HG03064 (cell line): ENCODE results near the gene DNAH3.
"Not testable (repeated sequence)": the region's sequence is repeated elsewhere in the genome, so short reads cannot be mapped to it uniquely, and the experiment has no call there.

Source experiments
- ATAC-seq: cut with Tn5 transposase; IDR thresholded peaks from one replicate; pipeline ENCODE4 v1.9.1; 2021; ENCODE audit warnings: low read depth; ENCODE audit not compliant: unreplicated experiment

Gene DNAH3

DNA sequence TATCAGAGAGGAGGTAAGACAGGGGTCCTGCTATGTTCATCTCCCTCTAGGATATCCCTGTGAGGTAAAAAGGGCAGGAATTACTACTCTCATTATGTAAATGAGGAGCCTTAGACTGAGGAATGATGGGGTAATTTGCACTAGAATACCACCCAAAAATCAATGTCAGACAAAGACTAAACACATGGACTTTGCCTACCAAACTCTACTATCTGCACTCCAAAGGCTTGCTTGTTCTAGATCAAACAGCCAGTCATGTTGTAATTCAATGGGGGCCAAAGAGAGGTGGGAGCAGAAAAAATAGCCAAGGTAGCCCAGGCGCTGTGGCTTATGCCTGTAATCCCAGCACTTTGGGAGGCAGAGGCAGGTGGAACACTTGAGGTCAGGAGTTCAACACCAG is 129.3 kb downstream of the DNAH3 start:
- no peak for ATAC-seq

DNA sequence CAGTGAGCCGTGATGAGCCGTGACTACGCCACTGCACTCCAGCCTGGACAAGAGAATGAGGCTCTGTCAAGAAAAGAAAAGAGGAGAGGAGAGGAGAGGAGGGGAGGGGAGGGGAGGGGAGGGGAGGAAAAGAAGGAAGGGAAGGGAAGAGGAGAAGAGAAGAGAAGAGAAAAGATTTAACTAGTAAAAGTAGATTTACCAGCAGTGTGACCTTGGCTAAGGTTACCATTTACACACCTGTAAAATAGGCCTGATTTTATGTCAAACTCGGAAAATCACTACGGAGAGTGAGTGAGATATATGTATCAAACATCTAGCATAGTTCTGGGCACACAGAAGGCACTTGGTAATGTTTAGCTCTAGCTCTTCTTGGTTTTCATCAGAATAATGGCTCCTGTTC is 140.8 kb downstream of the DNAH3 start:
- ATAC-seq, result no peak

- ATAC-seq, result no peak
These were observed 145.6 kb downstream of the DNAH3 start for GRCh38 chr16:21005008-21005407.

DNA sequence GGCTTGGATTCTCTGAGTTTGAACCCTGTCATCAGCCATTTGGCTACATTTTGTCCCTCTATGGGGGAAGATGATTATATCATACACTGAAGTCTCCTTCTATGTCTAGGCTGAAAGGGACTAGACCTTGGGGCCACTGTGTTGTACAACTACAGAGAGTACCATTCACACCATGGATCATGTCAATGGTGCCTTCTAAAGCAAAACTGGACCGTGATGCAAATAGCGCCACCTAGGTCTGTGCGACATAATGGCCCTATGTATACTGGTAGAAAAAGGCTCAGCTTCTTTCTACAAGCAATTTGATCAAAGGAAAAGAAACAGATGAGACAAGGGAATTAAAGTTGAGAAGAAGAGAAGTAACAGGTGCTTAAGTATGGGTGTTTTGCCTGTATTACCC is 149.4 kb downstream of the DNAH3 start:
- ATAC-seq, result no peak

DNA sequence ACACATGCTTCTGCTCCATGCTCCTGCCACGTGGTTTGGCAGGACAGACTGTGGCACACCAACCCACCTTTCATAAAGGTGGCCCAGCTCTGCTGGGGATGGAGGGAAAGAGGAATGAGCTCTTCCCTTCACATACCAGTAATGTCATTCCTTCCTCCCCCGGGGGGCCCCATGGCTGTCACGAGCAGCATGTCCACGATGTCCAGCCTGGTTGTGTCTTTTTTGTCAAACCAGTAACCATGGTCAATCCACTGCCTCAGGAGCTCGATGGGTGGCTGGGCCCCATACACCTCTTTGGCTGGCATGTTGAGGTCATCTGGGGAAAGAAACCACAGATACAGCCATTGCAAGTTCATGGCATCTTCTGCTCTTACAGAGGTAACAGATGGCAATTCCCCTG is 153.5 kb downstream of the DNAH3 start:
- ATAC-seq, result no peak

- ATAC-seq, result no peak
These were observed 154.9 kb downstream of the DNAH3 start for GRCh38 chr16:20995711-20996110.

GRCh38 chr16:20989496-20990070 is 161.1 kb downstream of the DNAH3 start:
- not testable (repeated sequence) for ATAC-seq

GRCh38 chr16:20987049-20987448 is 163.6 kb downstream of the DNAH3 start:
- ATAC-seq, result no peak

- no peak for ATAC-seq
These were observed 166.6 kb downstream of the DNAH3 start for GRCh38 chr16:20984019-20984418.

DNA sequence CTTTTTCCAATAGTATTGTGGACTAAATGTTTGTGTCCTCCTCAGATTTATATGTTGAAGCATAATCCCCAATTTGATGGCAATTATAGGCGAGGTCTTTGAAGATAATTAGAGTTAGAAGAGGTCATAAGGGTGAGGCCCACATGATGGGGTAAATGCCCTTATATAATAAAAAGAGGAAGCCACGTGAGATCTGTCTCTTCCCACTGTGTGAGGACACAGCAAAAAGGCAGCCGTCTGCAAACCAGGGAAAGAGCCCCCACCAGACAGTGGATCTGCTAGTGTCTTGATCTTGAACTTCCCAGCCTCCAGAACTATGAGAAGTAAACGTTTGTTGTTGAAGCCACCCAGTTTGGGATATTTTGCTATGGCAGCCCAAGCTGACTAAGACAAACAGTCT is 174.1 kb downstream of the DNAH3 start:
- ATAC-seq, result no peak

- not testable (repeated sequence) for ATAC-seq
These were observed 177.4 kb downstream of the DNAH3 start for GRCh38 chr16:20973201-20973600.

DNA sequence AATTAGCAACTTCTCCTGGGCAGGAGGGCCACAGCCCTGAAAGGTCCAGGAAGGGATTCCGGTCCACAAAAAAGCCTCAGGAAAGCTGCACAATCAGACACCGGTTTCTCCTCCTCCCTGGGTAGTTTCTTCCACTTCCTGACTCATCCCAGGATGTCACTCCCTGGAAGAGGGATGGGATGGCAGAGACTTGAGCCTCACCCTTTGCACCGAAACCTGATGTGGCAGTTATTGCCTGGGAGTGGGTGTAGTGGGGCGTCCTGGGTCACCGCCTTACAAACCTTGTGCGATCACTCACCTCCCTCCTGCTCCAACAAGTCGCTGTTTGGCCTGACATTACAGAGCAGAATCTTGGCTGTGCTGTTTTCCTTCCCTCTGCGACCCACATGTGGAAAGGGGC is 179.2 kb downstream of the DNAH3 start:
- ATAC-seq, result no peak

DNA sequence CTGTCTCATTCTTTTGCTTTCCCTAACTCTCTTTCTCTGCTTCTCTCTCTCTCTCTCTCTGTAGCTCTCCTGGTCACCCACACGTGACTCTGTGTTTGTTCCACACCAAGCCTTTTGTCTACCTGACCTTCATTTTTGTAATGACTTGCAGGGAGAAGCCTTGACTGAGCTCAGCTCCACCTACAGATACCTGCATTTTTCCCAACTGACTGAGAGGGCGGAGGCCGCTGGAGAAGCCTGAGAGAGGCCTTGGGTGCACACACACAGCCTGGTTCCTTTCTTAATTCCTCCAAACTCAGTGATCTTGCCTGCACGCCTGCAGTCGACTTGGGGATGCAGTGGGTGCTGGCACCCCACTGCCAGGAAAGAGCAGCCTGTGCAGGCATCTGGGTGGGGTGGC is 181.3 kb downstream of the DNAH3 start:
- no peak for ATAC-seq

DNA sequence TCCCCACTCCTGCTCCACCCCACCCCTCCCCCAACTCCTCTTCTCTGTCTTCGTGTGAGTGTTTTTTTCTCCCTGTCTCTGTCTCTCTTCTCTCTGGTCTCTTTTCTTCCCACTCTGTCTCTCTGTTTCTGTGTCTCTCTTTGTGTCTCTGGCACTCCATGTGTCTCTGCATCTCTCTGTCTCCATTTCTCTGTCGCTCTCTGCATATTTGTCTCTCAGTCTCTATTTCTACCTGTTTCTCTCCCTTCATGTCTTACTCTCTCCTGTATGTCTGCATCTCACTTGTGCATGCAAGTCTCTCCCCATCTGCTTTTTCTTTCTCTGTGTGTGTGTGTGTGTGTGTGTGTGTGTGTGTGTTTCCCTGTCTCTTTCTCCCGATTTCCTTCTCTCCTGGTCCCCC is 181.9 kb downstream of the DNAH3 start:
- ATAC-seq, result no peak

- ATAC-seq, result no peak
These were observed 189.7 kb downstream of the DNAH3 start for GRCh38 chr16:20960899-20961298.

GRCh38 chr16:20957153-20957552 is 193.5 kb downstream of the DNAH3 start:
- ATAC-seq, result no peak

DNA sequence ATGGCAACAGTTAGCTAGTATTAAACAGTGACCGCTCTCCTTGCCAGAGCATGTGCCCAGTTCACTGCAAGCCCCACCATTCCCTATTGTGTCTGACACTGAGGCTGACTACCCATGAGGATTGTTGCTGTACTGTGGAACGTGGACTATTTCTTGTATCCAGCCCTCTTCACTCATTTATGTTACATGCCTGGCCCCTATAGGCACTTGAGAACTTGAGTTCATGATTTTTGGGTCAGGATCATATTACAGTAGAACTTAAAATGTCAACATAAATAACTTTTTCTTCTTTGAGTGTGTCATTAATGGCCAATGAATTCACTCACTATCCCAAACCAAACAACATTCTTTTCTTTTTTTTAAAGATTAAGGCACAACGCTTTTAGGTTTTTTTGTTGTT is 194.3 kb downstream of the DNAH3 start:
- ATAC-seq, result no peak

DNA sequence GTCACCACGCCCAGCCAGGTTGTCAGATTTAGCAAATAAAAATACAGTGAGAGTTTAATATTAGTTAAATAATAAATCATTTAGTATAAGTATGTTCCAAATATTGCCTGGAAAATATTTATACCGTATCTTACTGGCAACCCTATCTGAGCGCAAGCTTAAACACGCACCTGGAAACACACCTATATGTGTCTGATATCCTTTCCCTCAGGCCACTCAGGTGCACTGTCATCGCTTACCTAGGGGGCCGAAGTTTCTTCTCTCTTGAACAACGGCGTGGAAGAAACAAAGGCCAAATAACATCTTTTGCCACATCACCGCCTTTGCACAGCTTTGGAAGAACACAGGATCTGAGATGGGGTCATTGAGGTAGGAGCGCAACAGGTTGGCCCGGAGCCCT is 196.1 kb downstream of the DNAH3 start:
- no peak for ATAC-seq

GRCh38 chr16:20952139-20952920 is 198.3 kb downstream of the DNAH3 start:
- ATAC-seq, result no peak

DNA sequence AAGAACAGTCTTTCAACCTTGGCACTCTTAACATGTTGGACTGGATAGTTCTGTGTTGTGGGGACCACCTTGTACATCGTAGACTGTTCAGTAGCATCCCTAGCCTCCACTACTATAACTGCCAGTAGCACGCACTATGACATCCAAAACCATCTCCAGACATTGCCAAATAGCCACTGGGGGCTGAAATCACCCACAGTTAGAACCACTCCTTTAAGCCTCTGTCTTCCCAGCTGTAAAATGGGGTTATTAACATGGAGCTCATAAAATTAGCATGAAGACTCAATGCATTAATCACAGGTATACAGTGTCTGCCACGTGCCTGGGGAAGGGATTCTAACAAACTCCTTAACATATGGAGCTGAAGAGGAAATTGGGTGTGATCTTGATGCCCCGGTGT is 200.4 kb downstream of the DNAH3 start:
- no peak for ATAC-seq

DNA sequence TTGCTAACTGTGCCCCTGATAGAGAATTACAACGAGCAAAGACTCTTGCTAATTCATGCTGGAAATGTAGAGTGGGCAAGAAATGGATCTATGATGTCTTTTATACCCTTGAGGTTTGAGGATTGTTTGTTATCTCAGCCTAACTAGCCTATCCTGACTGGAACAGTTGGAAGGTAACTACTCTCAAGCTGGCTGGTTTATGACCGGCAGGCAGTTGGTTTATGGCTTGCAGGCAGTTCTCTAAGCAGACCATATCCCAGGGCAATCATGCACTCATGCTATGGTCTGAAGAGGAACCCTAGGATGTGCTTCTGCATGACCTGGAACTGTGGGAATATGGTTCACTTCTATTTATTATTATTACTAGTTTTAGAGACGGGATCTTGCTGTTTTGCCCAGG is 201.0 kb downstream of the DNAH3 start:
- ATAC-seq, result no peak

- no peak for ATAC-seq
These were observed 202.2 kb downstream of the DNAH3 start for GRCh38 chr16:20948444-20948843.
